WTC11 (cell line): ENCODE data around the gene COL16A1. TPM values are rescaled to one million over a fixed set of nuclear protein-coding genes. Genes with fewer than 3 reads are reported as not detected.

Experiments used
- AFF4 ChIP-seq: sonication (generic); formaldehyde crosslinking; IDR thresholded peaks from 2 replicates; pipeline ENCODE4 v1.8.1; 2023; ENCODE audit warnings: mild to moderate bottlenecking, missing genetic modification reagents, borderline replicate concordance
- AR ChIP-seq: fragments of 250-450 bp; sonication (Bioruptor Pico); IDR thresholded peaks from 2 replicates; pipeline ENCODE4 v1.9.0; 2021; ENCODE audit warnings: mild to moderate bottlenecking
- ATF1 ChIP-seq: sonication (generic); formaldehyde crosslinking; IDR thresholded peaks from 2 replicates; pipeline ENCODE4 v1.8.1; 2023; ENCODE audit warnings: mild to moderate bottlenecking, moderate library complexity, missing genetic modification reagents
- ELF4 ChIP-seq: sonication (generic); formaldehyde crosslinking; IDR thresholded peaks from 2 replicates; pipeline ENCODE4 v1.8.1; 2022; ENCODE audit warnings: low read depth, mild to moderate bottlenecking, moderate library complexity, missing genetic modification reagents
- EMX1 ChIP-seq: fragments of 250-450 bp; sonication (Bioruptor Pico); IDR thresholded peaks from 2 replicates; pipeline ENCODE4 v1.8.0; 2021; ENCODE audit warnings: mild to moderate bottlenecking
- FOXP4 ChIP-seq: sonication (generic); formaldehyde crosslinking; IDR thresholded peaks from 2 replicates; pipeline ENCODE4 v1.8.0; 2022; ENCODE audit warnings: mild to moderate bottlenecking, missing genetic modification reagents
- HMGA2 ChIP-seq: fragments of 250-450 bp; sonication (Bioruptor Pico); IDR thresholded peaks from 2 replicates; pipeline ENCODE4 v1.4.0; 2021; ENCODE audit warnings: mild to moderate bottlenecking, moderate library complexity
- JUN ChIP-seq: sonication (generic); formaldehyde crosslinking; IDR thresholded peaks from 2 replicates; pipeline ENCODE4 v1.8.0; 2023; ENCODE audit warnings: mild to moderate bottlenecking, missing genetic modification reagents
- NFATC4 ChIP-seq: fragments of 250-450 bp; sonication (Bioruptor Pico); IDR thresholded peaks from 2 replicates; pipeline ENCODE4 v1.9.0; 2021; ENCODE audit warnings: mild to moderate bottlenecking
- NFYB ChIP-seq: sonication (generic); formaldehyde crosslinking; conservative IDR thresholded peaks from 2 replicates; pipeline ENCODE4 v1.8.0; 2022; ENCODE audit warnings: low read depth, missing genetic modification reagents
- NR3C1 ChIP-seq: sonication (generic); formaldehyde crosslinking; conservative IDR thresholded peaks from 2 replicates; pipeline ENCODE4 v1.8.1; 2023; ENCODE audit warnings: low read depth, mild to moderate bottlenecking, missing genetic modification reagents
- RELA ChIP-seq: sonication (generic); formaldehyde crosslinking; IDR thresholded peaks from 2 replicates; pipeline ENCODE4 v1.8.1; 2022; ENCODE audit warnings: missing genetic modification reagents, mild to moderate bottlenecking, borderline replicate concordance
- USF2 ChIP-seq: sonication (generic); formaldehyde crosslinking; IDR thresholded peaks from 2 replicates; pipeline ENCODE4 v1.8.1; 2023; ENCODE audit warnings: mild to moderate bottlenecking, missing genetic modification reagents, moderate library complexity
- ZBTB43 ChIP-seq: sonication (generic); formaldehyde crosslinking; IDR thresholded peaks from 2 replicates; pipeline ENCODE4 v1.8.1; 2023; ENCODE audit warnings: mild to moderate bottlenecking, missing genetic modification reagents
- ZMAT4 ChIP-seq: fragments of 250-450 bp; sonication (Bioruptor Pico); IDR thresholded peaks from 2 replicates; pipeline ENCODE4 v1.9.0; 2021; ENCODE audit warnings: mild to moderate bottlenecking
- ZNF219 ChIP-seq: sonication (generic); formaldehyde crosslinking; IDR thresholded peaks from 2 replicates; pipeline ENCODE4 v1.8.0; 2023; ENCODE audit warnings: missing genetic modification reagents, mild to moderate bottlenecking, borderline replicate concordance
- ZNF263 ChIP-seq: sonication (generic); formaldehyde crosslinking; IDR thresholded peaks from 2 replicates; pipeline ENCODE4 v1.8.1; 2022; ENCODE audit warnings: low read depth, mild to moderate bottlenecking, moderate library complexity, missing genetic modification reagents
- ZNF416 ChIP-seq: fragments of 250-450 bp; sonication (Bioruptor Pico); IDR thresholded peaks from 2 replicates; pipeline ENCODE4 v1.9.0; 2021; ENCODE audit warnings: mild to moderate bottlenecking, inconsistent platforms
- ZNF423 ChIP-seq: fragments of 250-450 bp; sonication (Bioruptor Pico); IDR thresholded peaks from 2 replicates; pipeline ENCODE4 v2.1.2; 2022; ENCODE audit warnings: mild to moderate bottlenecking, moderate library complexity
- ZNF532 ChIP-seq: fragments of 250-450 bp; sonication (Bioruptor Pico); IDR thresholded peaks from 2 replicates; pipeline ENCODE4 v1.9.0; 2021; ENCODE audit warnings: mild to moderate bottlenecking, borderline replicate concordance
- total RNA-seq: library from RNA; stranded (reverse); gene quantifications from 3 replicates; pipeline ENCODE4 v1.2.3, GENCODE V29; 2021

COL16A1 gene
- total RNA-seq, 1 experiment from 2014 or later: 8.8 TPM

GRCh38 chr1:31715087-31715872 lies 11.5 kb upstream of the COL16A1 start (continued):
- TF ChIP-seq USF2: no peak
- no peak for TF ChIP-seq RELA
- no peak for TF ChIP-seq EMX1 (CRISPR knock-in tag)
- TF ChIP-seq ZNF219: no peak
- no peak for TF ChIP-seq HMGA2 (CRISPR knock-in tag)
- TF ChIP-seq ZBTB43 (CRISPR knock-in tag): no peak; the same call in 1 of the 2 replicates
- TF ChIP-seq JUN (CRISPR knock-in tag): no peak
- TF ChIP-seq ATF1 (CRISPR knock-in tag): no peak
- no peak for TF ChIP-seq NR3C1
- no peak for TF ChIP-seq ZNF532
- TF ChIP-seq ZNF263: no peak
- no peak for TF ChIP-seq NFYB
- no peak for TF ChIP-seq ELF4 (CRISPR knock-in tag)
- no peak for TF ChIP-seq FOXP4 (CRISPR knock-in tag)
- TF ChIP-seq NFATC4: no peak
- TF ChIP-seq ZNF423 (CRISPR knock-in tag): no peak
- TF ChIP-seq ZMAT4: no peak
- no peak for TF ChIP-seq ZNF416 (CRISPR knock-in tag)
- TF ChIP-seq AFF4 (CRISPR knock-in tag): no peak
- TF ChIP-seq AR: no peak
